LHCN-M2 (cell line): ENCODE data around the gene LAMC2. TPM values are rescaled to one million over a fixed set of nuclear protein-coding genes. Genes with fewer than 3 reads are reported as not detected.

Experiments
- DNase-seq: peaks from one replicate; pipeline ENCODE4 v3.0.0-alpha.2; 2012; ENCODE audit warnings: low read depth
- total RNA-seq: library from RNA; depleted of rRNA; stranded (reverse); fragments of >200 nt; gene quantifications from 2 replicates; pipeline ENCODE4 v1.2.3, GENCODE V29; 2014; rRNA removed

Gene LAMC2
- total RNA-seq, 1 experiment from 2014 or later = 2.0 TPM

DNA sequence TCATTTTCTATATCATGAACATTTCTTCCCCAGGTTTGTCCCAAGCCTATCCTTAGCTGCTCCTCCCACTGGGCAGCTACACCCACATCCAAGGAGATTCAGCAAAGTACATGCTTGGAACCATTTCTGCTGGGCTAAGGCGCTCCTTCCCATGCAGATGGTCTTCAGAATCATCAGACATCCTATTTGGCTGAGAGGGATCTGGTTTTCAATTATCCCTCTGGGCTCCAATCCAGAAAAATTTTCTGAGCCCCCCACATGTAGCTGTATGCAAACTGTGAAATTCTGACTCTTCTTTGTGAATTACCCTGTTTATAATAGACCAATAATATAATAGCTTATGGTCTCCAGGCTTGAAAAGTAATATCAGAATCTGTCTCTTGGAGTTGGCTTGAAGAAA lies 99.2 kb downstream of the LAMC2 start:
- DNase-seq = no peak

DNA sequence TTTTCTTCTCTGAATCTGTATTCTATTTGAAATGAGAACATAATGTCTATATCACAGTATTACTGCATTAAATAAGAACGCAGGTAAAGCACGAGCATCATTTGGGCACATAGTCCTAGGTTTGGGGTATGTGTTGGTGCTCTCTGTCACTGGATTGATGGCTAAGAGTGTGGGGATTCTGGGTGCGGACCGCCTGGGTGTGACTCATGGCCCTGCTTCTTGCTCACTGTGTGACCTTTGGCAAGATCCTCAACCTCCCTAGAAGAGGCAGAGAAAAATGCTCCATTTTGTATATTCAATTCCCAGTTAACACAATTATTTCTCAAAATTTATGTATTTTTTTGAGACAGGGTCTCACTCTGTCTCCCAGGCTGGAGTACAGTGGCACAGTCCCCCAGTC lies 99.7 kb downstream of the LAMC2 start:
- no peak for DNase-seq

- DNase-seq = no peak
Observed at GRCh38 chr1:183287191-183287675, 101.2 kb downstream of the LAMC2 start.

- no peak for DNase-seq
Observed at GRCh38 chr1:183288583-183288982, 102.5 kb downstream of the LAMC2 start.

- no peak for DNase-seq
Observed at GRCh38 chr1:183289051-183289496, 103.0 kb downstream of the LAMC2 start.

- DNase-seq = no peak
Observed at GRCh38 chr1:183290628-183291027, 104.6 kb downstream of the LAMC2 start.

DNA sequence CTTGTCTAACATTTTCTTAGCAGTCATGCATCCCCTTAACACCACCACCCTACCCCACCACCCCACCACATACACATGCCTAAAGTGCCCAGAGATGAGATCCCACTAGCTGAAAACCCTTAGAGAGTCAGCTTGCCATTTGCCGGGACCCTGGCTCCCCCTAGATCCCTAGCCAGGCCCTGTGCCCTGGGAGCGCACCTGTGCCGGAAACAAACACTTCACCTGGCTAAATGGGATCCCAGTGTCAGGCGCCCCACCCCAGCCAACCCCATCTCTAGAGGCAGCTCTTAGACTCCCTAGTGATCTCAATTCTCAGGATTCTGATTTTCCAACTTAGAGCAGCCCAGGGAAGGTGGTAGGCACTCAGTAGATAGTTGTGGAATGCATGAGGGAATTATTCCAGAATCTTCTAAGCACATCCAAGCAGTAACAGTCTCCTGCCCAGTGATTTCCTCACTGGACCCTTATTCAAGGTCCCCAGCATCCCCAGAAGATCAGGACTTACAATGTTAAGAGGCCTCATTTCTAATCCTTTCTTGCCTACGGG lies 105.2 kb downstream of the LAMC2 start:
- DNase-seq = no peak

GRCh38 chr1:183291802-183292514 lies 105.9 kb downstream of the LAMC2 start:
- no peak for DNase-seq

DNA sequence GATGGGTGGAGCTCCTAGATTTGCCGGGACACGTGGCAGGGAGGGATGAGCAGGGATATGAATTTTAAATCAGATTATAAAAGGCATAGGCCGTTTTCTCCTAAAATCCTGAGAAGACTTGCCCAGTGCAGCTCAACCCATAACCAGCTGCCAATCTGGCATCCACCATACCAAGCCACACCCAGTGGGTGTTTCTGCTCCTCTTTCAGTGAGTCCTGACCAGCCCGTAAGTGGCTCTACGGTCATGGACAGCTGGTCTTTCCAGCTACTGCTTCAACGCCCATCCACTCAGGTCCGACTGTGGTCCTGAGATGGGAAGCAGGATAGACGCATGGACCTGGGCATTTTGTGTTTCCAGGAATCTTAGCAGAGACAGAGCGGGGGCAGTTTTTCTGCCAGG lies 107.2 kb downstream of the LAMC2 start:
- DNase-seq = no peak

DNA sequence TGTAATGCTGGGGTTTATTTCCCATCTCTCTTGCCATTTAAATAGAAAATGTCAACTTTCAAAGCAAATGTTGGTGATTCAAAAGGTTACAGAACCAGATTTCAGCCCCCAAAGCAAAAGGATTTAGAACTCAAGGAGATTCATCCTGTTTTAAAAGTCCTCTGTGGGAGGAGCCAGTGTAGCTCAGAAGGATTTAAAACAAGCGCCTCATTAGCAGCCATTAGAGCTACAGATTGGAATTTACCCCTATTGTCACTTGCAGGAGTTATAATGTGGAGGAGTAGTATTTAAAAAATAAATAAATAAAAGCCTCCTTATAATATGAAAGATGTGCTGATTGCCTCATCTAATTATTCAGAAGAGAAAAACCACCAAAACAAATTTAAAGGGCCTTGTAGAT lies 107.8 kb downstream of the LAMC2 start:
- DNase-seq = no peak

Other genes with a start within 250 kb of the LAMC2 start
- gene SHCBP1L, start 233.1 kb upstream of the LAMC2 start, total RNA-seq = not detected in 2 replicates
- 316 and 383 TPM in 2 replicates for gene LAMC1, start 162.8 kb upstream of the LAMC2 start, total RNA-seq
- 1.3 and 2.4 TPM in 2 replicates for gene NMNAT2, start 232.1 kb downstream of the LAMC2 start, total RNA-seq